Esophagus muscularis mucosa (tissue), 4 donors: ENCODE data around the gene LINGO4. TPM values are rescaled to one million over a fixed set of nuclear protein-coding genes. Genes with fewer than 3 reads are reported as not detected.

Source experiments
- DNase-seq: peaks from one replicate; pipeline ENCODE4 v3.0.0-alpha.2; 2017; ENCODE audit errors: extremely low spot score
- H3K27ac ChIP-seq, 4 donors: fragments of 200-600 bp; sonication (generic); replicated peaks in 1 of 4; 1 replicate in 3 of 4; 2 replicates in 1 of 4; pipeline ENCODE4 v1.5.1; 2016 to 2019; ENCODE audit warnings: mild to moderate bottlenecking in 1 of 4
- H3K27me3 ChIP-seq, 4 donors: fragments of 200-600 bp; sonication (generic); one replicate each; pipeline versions ENCODE4 v1.5.1 to v1.6.0; 2016 to 2019
- H3K36me3 ChIP-seq, 4 donors: fragments of 200-600 bp; sonication (generic); one replicate each; pipeline ENCODE4 v1.5.1; 2016 to 2019
- H3K4me1 ChIP-seq, 4 donors: fragments of 200-600 bp; sonication (generic); one replicate each; pipeline ENCODE4 v1.5.1; 2016 to 2019
- H3K4me3 ChIP-seq, 4 donors: fragments of 200-600 bp; sonication (generic); 1 replicate in 2 of 4; 2 replicates in 2 of 4; pipeline ENCODE4 v1.5.1; 2016 to 2019; ENCODE audit warnings: mild to moderate bottlenecking in 4 of 4, moderate library complexity in 1 of 4
- H3K9me3 ChIP-seq, 4 donors: fragments of 200-600 bp; sonication (generic); 1 replicate in 3 of 4; 2 replicates in 1 of 4; pipeline ENCODE4 v1.5.1; 2016 to 2019
- EP300 ChIP-seq: sonication (generic); formaldehyde crosslinking; IDR thresholded peaks from one replicate; pipeline ENCODE4 v1.6.1; 2017; ENCODE audit warnings: antibody characterized with exemption
- POLR2A ChIP-seq: fragments of 450-650 bp; IDR thresholded peaks from one replicate; pipeline ENCODE4 v1.6.1; 2017; ENCODE audit warnings: antibody characterized with exemption, moderate library complexity, mild to moderate bottlenecking, low read depth
- POLR2AphosphoS5 ChIP-seq, 2 donors: sonication (generic); formaldehyde crosslinking; IDR thresholded peaks; one replicate each; pipeline ENCODE4 v1.6.1; 2017; ENCODE audit warnings: antibody characterized with exemption in 2 of 2
- WGBS: methylation state at CpG from one replicate; pipeline ENCODE4 v1.1.5; 2018; 5-methylcytosine and 5-hydroxymethylcytosine counted together
- intact Hi-C: fragments of 100-400 bp; cut with DNase I; formaldehyde crosslinking; loops from one replicate; pipeline ENCODE4 v1.15.1; 2023
- small RNA-seq, 3 donors: library from RNA; depleted of rRNA; stranded (forward); fragments of <200 nt; gene quantifications; one replicate each; pipeline ENCODE3, GENCODE V24; 2016
- total RNA-seq, 4 donors: library from RNA; depleted of rRNA; stranded (reverse); fragments of >200 nt; gene quantifications; one replicate each; pipeline versions ENCODE4 v1.1.0 to v1.2.1, GENCODE V29; 2016
- TF ChIP-seq, protein P1 (sequence below), 3 experiments: fragments of 200-600 bp in 2 of 3; fragments of 450-650 bp in 1 of 3; sonication (generic) in 2 of 3; IDR thresholded peaks; one replicate each; pipeline ENCODE4 v1.5.1; 2017 to 2019; ENCODE audit warnings: antibody characterized with exemption in 3 of 3, mild to moderate bottlenecking in 2 of 3, moderate library complexity in 1 of 3

The LINGO4 gene
- total RNA-seq, 4 donors from 2014 or later: not detected

DNA sequence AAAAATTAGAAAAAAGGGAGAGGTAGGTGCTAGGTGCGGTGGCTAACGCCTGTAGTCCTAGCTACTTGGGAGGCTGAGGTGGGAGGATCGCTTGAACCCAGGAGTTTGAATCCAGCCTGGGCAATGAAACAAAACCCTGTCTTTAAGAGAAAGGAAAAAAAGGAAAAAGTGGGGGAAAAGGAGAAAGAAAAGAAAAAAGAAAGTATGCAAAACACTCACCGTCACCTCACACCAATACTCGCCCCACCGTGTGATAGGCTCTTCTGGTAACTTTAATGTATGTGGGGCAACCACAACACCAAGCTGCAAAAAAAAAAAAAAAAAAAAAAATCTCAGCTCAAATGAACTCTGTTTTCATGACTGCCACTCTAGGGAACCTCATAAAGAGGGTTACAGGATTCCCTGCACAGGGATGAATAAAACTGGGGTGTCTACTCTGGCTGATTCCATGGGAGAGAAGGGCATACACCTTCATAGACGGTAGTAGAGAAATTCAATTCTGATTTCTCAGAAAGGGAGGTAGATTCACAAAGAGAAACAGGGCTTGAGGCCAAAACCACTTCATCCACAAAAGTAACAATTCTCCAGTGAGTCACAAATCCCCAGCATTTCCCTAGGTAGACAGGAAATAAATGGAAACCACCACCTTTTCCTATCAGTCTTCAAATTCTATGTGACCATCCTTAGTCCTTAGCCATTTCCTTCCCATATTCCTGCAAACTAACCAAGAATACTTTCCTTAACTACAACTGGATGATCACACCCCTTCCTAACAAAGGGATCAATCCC is 44.4 kb downstream of the LINGO4 start:
- H3K36me3 ChIP-seq: peaks cover 33 to 55% (median 49%) of the 10 kb centered on the region in 4 donors
- WGBS: 90% methylated on average over 7 of the region's 7 CpGs
- H3K27ac ChIP-seq: no peak overlapping the region

DNA sequence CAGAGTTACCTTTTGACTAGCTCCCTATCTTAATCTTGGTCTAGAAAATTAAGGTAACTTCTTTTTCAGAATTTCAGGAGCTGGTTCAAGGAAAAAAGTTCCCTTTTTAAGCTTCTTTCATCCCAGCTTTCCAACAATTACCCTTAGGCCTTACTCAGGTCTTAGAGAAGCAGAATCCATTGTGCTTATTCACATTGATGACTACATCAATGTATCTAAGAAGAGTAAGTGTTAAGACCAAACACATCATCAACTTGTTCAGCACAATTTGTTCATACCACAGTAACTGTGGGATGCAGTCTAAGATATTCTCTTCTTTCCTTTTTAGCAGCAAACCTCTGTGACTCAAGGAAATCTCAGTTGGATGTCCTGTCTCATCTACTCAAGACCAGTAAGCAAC is 46.0 kb downstream of the LINGO4 start:
- H3K36me3 ChIP-seq: peaks cover 33 to 62% (median 53%) of the 10 kb centered on the region in 4 donors
- H3K9me3 ChIP-seq: no peaks in the 10 kb centered on the region
- H3K4me3 ChIP-seq: no peak overlapping the region
- intact Hi-C loops: no loop called here
- no peak overlapping the region for H3K27ac ChIP-seq
- no peak for DNase-seq
- no peak for TF ChIP-seq POLR2A
- no peak for TF ChIP-seq EP300
- no peak for TF ChIP-seq POLR2AphosphoS5 (IDR thresholded peaks at IDR 0.05)
- TF ChIP-seq, protein P1, sequence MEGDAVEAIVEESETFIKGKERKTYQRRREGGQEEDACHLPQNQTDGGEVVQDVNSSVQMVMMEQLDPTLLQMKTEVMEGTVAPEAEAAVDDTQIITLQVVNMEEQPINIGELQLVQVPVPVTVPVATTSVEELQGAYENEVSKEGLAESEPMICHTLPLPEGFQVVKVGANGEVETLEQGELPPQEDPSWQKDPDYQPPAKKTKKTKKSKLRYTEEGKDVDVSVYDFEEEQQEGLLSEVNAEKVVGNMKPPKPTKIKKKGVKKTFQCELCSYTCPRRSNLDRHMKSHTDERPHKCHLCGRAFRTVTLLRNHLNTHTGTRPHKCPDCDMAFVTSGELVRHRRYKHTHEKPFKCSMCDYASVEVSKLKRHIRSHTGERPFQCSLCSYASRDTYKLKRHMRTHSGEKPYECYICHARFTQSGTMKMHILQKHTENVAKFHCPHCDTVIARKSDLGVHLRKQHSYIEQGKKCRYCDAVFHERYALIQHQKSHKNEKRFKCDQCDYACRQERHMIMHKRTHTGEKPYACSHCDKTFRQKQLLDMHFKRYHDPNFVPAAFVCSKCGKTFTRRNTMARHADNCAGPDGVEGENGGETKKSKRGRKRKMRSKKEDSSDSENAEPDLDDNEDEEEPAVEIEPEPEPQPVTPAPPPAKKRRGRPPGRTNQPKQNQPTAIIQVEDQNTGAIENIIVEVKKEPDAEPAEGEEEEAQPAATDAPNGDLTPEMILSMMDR (IDR thresholded peaks at IDR 0.05): no peak
- peaks cover 8 to 17% (median 13%) of the 10 kb centered on the region in 4 donors for H3K4me1 ChIP-seq
- H3K27me3 ChIP-seq: no peaks in the 10 kb centered on the region

More for the DNA sequence above, 44.4 kb downstream of the LINGO4 start:
- no peak for DNase-seq
- intact Hi-C loops: loop anchor here (10.0 kb wide), 1 partner anchor 74 kb away; the partner anchor contains the start of genes C2CD4D and RORC
- no peaks in the 10 kb centered on the region for H3K9me3 ChIP-seq
- no peak overlapping the region for H3K4me3 ChIP-seq
- no peaks in the 10 kb centered on the region for H3K27me3 ChIP-seq
- TF ChIP-seq POLR2A (no peak), POLR2AphosphoS5 (IDR thresholded peaks at IDR 0.05) (no peak), EP300 (no peak)
- TF ChIP-seq, protein P1 (IDR thresholded peaks at IDR 0.05): no peak
- peaks cover 9 to 20% (median 15%) of the 10 kb centered on the region in 4 donors for H3K4me1 ChIP-seq

DNA sequence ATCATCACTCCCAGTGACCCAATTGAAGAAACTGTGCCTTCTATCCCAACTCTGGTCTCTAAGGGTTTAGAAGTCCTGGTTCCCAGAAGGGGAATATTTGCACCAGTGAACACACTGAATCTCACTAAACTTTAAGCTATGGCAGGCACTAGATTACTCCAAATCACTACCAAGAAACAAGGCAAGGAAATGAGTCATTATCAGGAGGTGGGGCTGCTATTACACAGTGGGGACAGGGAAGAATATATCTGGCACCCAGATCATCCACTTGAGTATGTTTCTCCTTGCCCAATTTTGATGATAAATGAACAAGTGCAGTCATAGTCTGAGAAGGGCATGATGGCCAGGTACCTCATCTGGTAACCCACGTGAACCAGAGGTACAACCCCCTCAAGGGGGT is 48.9 kb downstream of the LINGO4 start:
- intact Hi-C loops: no loop called here
- no peaks in the 10 kb centered on the region for H3K4me1 ChIP-seq
- H3K36me3 ChIP-seq: peaks cover 29 to 54% (median 44%) of the 10 kb centered on the region in 4 donors
- 50% methylated on average over 1 of the region's 1 CpG for WGBS
- TF ChIP-seq EP300 (no peak), POLR2A (no peak), POLR2AphosphoS5 (IDR thresholded peaks at IDR 0.05) (no peak)
- TF ChIP-seq, protein P1 (IDR thresholded peaks at IDR 0.05): no peak
- no peaks in the 10 kb centered on the region for H3K9me3 ChIP-seq
- H3K27ac ChIP-seq: no peak overlapping the region
- peaks cover 0 to 3% (median 0%) of the 10 kb centered on the region in 4 donors for H3K27me3 ChIP-seq
- H3K4me3 ChIP-seq: no peak overlapping the region
- no peak for DNase-seq

Small RNA genes lying within 50 kb of the gene (small RNA-seq; reads per million reads assigned to genes)
- 0 reads per million in 3 donors for gene RF00019

Other genes with a start within 250 kb of the LINGO4 start
- 10 to 100 TPM; 39.4 to 55.4 (median 49.6) TPM for gene SNX27, start 193.4 kb downstream of the LINGO4 start, total RNA-seq
- gene CELF3, start 88.6 kb downstream of the LINGO4 start, total RNA-seq: 1 to 10 TPM in 1 of 4 donors, under 1 TPM in 3; 0.23 to 1.0 (median 0.58) TPM
- gene RIIAD1, start 83.9 kb downstream of the LINGO4 start, total RNA-seq: 1 to 10 TPM in 1 of 4 donors, not detected in 3; 1.7 TPM
- gene MRPL9, start 41.9 kb downstream of the LINGO4 start, total RNA-seq: 10 to 100 TPM; 49.8 to 57.0 (median 56.5) TPM
- gene TDRKH, start 14.9 kb downstream of the LINGO4 start, total RNA-seq: 1 to 10 TPM; 4.0 to 8.7 (median 6.1) TPM
- under 1 TPM in 2 of 4 donors, not detected in 2; 0.11 to 0.17 TPM for gene RORC, start 26.4 kb upstream of the LINGO4 start, total RNA-seq
- gene C2CD4D, start 34.4 kb upstream of the LINGO4 start, total RNA-seq: not detected
- gene THEM5, start 48.3 kb upstream of the LINGO4 start, total RNA-seq: not detected
- gene THEM4, start 104.1 kb upstream of the LINGO4 start, total RNA-seq: 10 to 100 TPM; 13.2 to 15.7 (median 14.3) TPM
- gene S100A10, start 188.4 kb upstream of the LINGO4 start, total RNA-seq: 100 to 1,000 TPM in 2 of 4 donors, 10 to 100 TPM in 2; 82.5 to 214 (median 105) TPM
- gene S100A11, start 231.6 kb upstream of the LINGO4 start, total RNA-seq: 100 to 1,000 TPM in 2 of 4 donors, 10 to 100 TPM in 2; 68.5 to 190 (median 115) TPM